Measurements from ENCODE around the gene ATP4B.

The ATP4B gene

DNA sequence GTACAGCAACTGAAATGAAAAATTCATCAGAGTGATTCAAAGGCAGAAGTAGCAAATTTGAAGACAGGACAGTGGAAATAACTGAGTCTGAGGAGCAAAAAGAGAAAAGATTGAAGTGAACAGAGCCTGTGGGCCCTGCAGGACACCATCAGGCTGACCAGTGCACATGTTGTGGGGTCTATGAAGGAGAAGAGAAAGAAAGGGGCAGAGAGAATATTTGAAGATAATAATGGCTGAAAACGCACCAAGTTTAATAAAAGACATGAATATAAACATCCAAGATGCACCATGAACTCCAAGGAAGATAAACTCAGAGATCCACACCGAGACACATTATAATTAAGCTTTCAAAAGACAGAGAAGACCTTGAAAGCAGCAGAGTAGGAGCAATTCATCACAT lies 15.4 kb downstream of the ATP4B start:
- no peak for DNase-seq (ENCODE audit: low read depth in 2 of 2)

DNA sequence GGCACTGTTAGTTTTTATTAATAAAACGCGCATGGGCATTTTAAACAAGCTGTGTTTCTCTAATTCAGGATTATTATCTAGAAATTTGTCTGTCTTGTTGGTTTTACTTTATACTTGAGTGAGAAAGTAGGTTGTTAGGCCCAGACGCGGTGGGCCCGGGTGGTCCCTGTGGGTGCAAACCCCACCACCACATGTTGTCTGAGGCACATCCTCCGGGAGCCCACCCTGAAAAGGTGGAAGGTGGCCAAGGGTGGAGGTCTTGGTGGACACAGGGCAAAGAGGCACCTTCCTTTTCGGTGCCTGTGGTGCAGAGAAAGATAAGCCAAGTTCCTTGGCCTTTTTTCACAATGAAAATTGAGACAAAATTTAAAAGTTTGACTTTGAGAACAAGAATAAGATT lies 16.6 kb downstream of the ATP4B start:
- no peak for DNase-seq (ENCODE audit: low read depth in 2 of 2)

DNA sequence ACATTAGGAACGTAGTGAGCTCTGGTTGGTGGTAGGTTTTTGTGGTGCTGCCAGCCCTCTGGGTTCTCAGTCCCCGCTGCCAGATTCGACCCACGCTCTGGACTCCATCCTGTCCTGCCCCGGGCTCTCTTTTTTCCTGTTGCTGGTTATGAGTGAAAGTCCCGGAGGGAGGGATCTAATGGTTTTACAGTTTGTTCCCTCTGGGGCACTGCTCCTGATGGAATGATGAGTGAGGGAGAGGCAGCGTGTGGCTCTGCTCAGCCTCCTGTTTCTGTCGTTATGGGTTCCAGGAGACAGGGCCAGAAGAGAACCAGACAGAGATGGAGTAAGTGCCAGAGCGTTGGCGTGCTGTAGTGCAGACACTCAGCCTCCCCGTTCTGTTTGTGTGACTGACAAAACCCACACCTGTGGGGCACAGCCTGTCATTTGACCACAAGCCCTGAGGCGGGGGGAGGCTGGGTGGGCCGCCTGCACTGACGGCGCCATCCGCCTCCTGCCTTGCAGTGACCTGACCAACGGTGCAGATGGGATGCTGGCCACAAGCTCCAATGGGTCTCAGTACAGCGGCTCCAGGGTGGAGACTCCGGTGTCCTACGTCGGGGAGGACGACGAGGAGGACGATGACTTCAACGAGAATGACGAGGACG lies 18.3 kb downstream of the ATP4B start:
- no peak for DNase-seq (ENCODE audit: low read depth in 2 of 2)

GRCh38 chr13:113638806-113639205 lies 19.2 kb downstream of the ATP4B start:
- DNase-seq (ENCODE audit: low read depth in 2 of 2), result no peak

DNA sequence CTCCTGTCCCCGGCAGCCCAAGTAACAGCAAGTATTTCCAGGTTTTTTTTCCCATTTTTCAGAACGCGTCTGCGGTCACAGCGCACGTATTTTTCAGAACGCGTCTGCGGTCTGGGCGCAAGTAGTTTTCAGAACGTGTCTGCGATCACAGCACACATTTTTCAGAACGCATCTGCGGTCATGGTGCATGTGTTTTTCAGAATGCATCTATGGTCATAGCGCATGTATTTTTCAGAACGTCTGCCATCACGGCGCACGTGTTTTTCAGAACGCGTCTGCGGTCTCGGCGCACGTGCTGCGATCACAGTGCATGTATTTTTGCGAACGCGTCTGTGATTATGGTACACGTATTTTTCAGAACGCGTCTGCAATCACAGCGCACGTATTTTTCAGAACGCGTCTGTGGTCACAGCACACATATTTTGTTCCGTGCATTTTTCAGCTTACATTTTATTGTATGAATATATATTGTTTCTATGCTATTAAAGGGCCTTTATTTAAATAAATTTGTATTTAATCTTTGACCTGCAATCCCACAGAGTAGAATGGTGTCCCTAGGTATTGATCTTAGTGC lies 19.7 kb downstream of the ATP4B start:
- no peak for DNase-seq (ENCODE audit: low read depth in 2 of 2)

- DNase-seq (ENCODE audit: low read depth in 2 of 2), result no peak
Observed at GRCh38 chr13:113637262-113638160, 20.5 kb downstream of the ATP4B start.

- DNase-seq (ENCODE audit: low read depth in 2 of 2), result no peak
Observed at GRCh38 chr13:113636266-113636963, 21.6 kb downstream of the ATP4B start.

DNA sequence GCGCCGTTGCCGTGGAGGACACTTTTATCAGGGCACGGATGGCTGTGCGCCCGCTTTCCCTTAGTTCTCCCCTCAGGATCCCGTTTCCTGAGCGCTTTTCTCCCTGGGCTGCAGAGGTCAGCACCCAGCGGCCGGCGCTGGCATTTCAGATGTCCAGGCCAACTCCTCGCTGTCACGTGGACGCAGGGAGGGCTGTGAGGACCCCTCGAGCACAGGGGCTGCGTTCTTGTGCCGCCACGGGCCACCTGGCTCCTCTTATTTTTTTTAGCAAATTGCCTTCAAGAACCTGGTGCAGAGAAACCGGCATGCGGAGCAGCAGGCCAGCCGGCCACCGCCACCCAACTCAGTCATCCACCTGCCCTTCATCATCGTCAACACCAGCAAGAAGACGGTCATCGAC lies 22.3 kb downstream of the ATP4B start:
- DNase-seq (ENCODE audit: low read depth in 2 of 2), result no peak

GRCh38 chr13:113635048-113635420 lies 23.0 kb downstream of the ATP4B start:
- DNase-seq (ENCODE audit: low read depth in 2 of 2), result no peak

GRCh38 chr13:113634279-113635047 lies 23.5 kb downstream of the ATP4B start:
- no peak for DNase-seq (ENCODE audit: low read depth in 2 of 2)

GRCh38 chr13:113633485-113633873 lies 24.5 kb downstream of the ATP4B start:
- DNase-seq (ENCODE audit: low read depth in 2 of 2), result no peak

DNA sequence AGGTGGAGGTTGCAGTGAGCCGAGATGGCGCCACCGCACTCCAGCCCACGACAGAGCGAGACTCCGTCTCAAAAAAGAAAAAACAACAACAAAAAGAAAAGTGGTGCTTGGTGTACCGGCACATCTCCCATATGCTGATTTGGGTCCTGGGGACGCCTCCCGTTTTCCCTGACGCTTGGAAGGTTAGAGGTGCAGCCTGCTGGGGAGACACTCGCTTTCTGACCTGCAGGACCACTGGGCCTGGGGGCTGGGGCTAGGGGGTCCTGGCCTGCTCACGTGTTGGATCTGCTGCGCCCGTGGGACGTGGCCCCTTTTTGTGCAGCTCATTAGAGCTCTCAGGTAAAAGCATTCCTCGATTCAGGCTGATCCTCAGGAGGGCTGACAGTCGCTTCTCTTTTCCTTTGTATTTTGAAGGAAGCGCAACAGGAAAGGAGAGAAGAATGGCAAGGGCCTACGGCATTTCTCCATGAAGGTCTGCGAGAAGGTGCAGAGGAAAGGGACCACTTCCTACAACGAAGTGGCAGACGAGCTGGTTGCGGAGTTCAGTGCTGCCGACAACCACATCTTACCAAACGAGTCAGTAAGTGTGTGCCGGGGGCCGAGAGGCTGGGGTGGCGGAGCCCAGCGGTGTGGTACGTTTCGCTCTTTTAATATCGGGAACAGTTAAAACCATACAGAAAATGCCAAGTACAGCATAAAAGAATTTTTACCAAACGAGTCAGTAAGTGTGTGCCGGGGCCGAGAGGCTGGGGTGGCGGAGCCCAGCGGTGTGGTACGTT lies 25.1 kb downstream of the ATP4B start:
- no peak for DNase-seq (ENCODE audit: low read depth in 2 of 2)

DNA sequence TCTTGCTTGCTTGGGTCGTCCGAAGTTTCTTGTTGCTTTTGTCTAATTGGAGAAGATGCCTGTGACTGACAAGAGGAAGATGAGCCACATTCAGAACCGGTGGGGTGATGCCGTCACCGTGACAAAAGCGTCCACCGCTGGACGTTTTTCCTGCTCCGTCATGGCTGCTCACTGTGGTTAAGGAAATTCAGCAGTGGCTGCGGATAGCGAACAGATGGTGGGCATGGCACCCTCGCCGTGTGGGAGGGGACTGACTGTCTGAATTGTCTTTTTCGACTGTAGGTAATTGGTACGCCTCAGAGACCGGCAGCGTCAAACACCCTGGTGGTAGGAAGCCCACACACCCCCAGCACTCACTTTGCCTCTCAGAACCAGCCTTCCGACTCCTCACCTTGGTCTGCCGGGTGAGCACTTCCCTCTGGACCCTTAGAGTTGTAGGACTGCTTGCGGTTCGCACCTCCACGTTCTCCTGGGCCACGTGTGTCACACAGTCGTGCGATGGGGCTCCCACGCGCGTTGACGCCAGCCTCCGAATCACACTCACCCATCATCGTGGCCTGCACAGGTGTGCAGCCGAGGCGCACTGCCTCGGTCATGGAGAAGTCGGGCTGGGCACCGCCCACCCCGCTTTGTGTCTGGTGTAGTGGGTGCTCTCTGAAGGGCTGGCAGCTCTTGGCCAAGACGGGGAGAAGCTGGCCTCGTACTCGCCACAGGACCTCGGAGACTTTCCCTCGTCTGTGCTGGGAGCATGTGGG lies 26.5 kb downstream of the ATP4B start:
- DNase-seq (ENCODE audit: low read depth in 2 of 2), result no peak

DNA sequence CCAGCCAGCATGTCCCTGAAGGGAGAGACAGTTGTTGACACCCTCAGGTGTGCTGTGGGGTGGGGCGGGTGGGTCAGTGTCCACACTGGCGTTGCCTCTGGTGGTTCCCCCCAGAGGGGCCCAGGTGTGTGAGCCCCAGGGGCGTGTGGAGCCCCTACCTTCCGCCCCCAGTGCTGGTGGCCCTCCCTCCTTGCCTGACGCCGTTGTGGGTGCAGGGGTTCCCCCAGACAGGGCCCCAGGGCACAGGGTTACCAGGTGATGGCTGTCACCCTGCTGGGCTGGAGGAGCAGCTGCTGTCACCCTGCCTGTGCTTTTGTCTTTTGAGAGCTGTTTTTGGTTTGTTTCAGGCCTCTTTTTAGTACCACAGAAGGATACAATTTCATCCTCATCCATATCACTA lies 27.2 kb downstream of the ATP4B start:
- no peak for DNase-seq (ENCODE audit: low read depth in 2 of 2)

- DNase-seq (ENCODE audit: low read depth in 2 of 2), result no peak
Observed at GRCh38 chr13:113630296-113630695, 27.7 kb downstream of the ATP4B start.

DNA sequence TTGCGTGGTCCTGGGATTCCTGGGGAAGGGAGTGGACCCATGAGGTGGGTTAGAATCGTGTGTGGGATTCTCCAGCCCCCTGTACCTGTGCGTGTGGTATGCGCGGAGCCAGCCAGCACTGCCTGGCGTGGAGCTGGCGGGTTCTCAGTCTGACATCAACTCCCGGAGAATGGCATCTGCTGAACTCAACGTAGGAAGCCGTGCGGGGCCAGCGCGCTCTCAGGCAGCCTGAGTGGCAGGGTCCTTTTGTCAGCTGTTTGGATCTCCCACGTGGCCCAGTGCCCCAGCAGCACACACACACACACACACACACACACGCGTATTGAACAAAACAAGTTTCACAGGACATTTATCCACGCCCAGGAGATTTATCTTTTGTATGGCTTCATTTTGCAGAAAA lies 28.1 kb downstream of the ATP4B start:
- no peak for DNase-seq (ENCODE audit: low read depth in 2 of 2)

- no peak for DNase-seq (ENCODE audit: low read depth in 2 of 2)
Observed at GRCh38 chr13:113628291-113629270, 29.4 kb downstream of the ATP4B start.

- DNase-seq (ENCODE audit: low read depth in 2 of 2), result no peak
Observed at GRCh38 chr13:113627136-113627535, 30.9 kb downstream of the ATP4B start.

All from stimulated activated CD4-positive, alpha-beta T cell treated with anti-CD3 and anti-CD28 coated beads, Interleukin-15, amount 100 ng/mL, for 48 hours (primary cell).